B cell (primary cell): ENCODE results near the gene SMC2.

Experiments used
- EZH2 ChIP-seq: IDR thresholded peaks from 2 replicates; pipeline ENCODE4 v1.6.1; 2012; ENCODE audit warnings: borderline replicate concordance, low read depth, mild to moderate bottlenecking, moderate library complexity, low read length; ENCODE audit not compliant: insufficient read depth, poor library complexity, severe bottlenecking
- TF ChIP-seq, protein P1 (sequence below): fragments of 200-600 bp; IDR thresholded peaks from one replicate; pipeline ENCODE4 v1.8.0; 2022; ENCODE audit warnings: antibody characterized with exemption, mild to moderate bottlenecking

- TF ChIP-seq, protein P1, sequence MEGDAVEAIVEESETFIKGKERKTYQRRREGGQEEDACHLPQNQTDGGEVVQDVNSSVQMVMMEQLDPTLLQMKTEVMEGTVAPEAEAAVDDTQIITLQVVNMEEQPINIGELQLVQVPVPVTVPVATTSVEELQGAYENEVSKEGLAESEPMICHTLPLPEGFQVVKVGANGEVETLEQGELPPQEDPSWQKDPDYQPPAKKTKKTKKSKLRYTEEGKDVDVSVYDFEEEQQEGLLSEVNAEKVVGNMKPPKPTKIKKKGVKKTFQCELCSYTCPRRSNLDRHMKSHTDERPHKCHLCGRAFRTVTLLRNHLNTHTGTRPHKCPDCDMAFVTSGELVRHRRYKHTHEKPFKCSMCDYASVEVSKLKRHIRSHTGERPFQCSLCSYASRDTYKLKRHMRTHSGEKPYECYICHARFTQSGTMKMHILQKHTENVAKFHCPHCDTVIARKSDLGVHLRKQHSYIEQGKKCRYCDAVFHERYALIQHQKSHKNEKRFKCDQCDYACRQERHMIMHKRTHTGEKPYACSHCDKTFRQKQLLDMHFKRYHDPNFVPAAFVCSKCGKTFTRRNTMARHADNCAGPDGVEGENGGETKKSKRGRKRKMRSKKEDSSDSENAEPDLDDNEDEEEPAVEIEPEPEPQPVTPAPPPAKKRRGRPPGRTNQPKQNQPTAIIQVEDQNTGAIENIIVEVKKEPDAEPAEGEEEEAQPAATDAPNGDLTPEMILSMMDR: no peak
- no peak for TF ChIP-seq EZH2
These were observed 3.5 kb upstream of the SMC2 start for GRCh38 chr9:104090578-104090977.
